Lower leg skin (tissue), 4 donors: ENCODE measurements around the gene CFDP1. TPM values are rescaled to one million over a fixed set of nuclear protein-coding genes. Genes with fewer than 3 reads are reported as not detected.
A peak's percentile ranks its signal among the peaks of the same experiment; 100 is the strongest.
"Not testable (repeated sequence)": the region's sequence is repeated elsewhere in the genome, so short reads cannot be mapped to it uniquely, and the experiment has no call there.

Source experiments
- DNase-seq, 2 donors: peaks; one replicate each; pipeline ENCODE4 v3.0.0-alpha.2; 2019; ENCODE audit warnings: low spot score in 2 of 2
- H3K4me3 ChIP-seq: fragments of 200-600 bp; sonication (generic); 2 replicates; pipeline ENCODE4 v1.5.1; 2017; ENCODE audit warnings: mild to moderate bottlenecking, low read depth; ENCODE audit not compliant: poor library complexity, severe bottlenecking
- POLR2A ChIP-seq, 2 donors: fragments of 450-650 bp; IDR thresholded peaks; one replicate each; pipeline ENCODE4 v1.6.1; 2016 to 2017; ENCODE audit warnings: antibody characterized with exemption in 2 of 2, mild to moderate bottlenecking in 1 of 2, moderate library complexity in 1 of 2
- WGBS, 2 donors: methylation state at CpG; one replicate each; pipeline ENCODE4 v1.1.5; 2018; 5-methylcytosine and 5-hydroxymethylcytosine counted together
- intact Hi-C: fragments of 100-400 bp; cut with DNase I; formaldehyde crosslinking; loops from one replicate; pipeline ENCODE4 v1.15.0; 2023; ENCODE audit warnings: low total_unique reads
- total RNA-seq, 4 donors: library from RNA; depleted of rRNA; stranded (reverse); fragments of >200 nt; gene quantifications; one replicate each; pipeline ENCODE4 v1.1.0, GENCODE V29; 2016
- TF ChIP-seq, protein P1 (sequence below), 3 donors: fragments of 450-650 bp; IDR thresholded peaks; one replicate each; pipeline ENCODE4 v1.5.1; 2016; ENCODE audit warnings: antibody characterized with exemption in 3 of 3, mild to moderate bottlenecking in 3 of 3, moderate library complexity in 2 of 3

Gene CFDP1
- total RNA-seq, 4 donors from 2014 or later = 43.1 to 52.3 (median 49.5) TPM

DNA sequence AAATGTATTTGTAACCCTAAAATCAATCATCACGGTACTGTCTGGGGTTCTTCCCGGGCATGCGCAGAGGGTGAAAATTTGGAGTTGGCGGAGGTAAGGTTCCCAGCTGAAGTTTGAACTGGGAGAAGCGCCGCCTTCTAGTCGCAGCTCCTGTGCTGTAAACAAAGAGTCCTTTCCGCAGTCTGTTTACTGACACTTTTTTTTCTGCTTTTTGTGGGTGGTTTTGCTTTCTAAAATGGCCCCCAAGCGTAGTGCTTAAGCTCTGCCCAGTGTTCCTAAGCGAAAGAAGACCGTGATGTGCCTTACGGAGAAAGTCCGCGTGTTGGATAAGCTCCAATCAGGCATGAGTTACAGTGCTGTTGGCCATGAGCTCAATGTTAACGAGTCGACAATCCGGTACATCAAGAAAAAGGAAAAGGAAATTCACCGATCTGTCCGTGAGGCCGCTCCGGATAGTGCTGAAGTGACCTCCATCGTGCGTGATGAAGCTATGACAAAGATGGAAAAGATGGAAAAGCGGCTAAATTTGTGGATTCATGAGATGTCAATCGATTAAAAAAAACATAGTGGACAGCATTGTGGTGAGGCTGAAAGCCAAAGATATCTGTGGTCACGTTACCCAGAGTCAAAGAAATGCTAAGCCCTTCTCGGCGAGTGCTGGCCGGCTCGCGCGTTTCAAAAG, 570 bp upstream of the CFDP1 start:
- intact Hi-C loops = no loop called here
- peak overlapping the region; percentile 87 for H3K4me3 ChIP-seq
- 1 to 4% methylated on average over 32 of the region's 32 CpGs for WGBS, 2 donors
- peak; percentile 82 to 89 for DNase-seq
- no peak for TF ChIP-seq POLR2A (IDR thresholded peaks at IDR 0.05)

- WGBS, 2 donors = 84 to 88% methylated on average over 11 of the region's 11 CpGs
- intact Hi-C loops = no loop called here
- TF ChIP-seq, protein P1, sequence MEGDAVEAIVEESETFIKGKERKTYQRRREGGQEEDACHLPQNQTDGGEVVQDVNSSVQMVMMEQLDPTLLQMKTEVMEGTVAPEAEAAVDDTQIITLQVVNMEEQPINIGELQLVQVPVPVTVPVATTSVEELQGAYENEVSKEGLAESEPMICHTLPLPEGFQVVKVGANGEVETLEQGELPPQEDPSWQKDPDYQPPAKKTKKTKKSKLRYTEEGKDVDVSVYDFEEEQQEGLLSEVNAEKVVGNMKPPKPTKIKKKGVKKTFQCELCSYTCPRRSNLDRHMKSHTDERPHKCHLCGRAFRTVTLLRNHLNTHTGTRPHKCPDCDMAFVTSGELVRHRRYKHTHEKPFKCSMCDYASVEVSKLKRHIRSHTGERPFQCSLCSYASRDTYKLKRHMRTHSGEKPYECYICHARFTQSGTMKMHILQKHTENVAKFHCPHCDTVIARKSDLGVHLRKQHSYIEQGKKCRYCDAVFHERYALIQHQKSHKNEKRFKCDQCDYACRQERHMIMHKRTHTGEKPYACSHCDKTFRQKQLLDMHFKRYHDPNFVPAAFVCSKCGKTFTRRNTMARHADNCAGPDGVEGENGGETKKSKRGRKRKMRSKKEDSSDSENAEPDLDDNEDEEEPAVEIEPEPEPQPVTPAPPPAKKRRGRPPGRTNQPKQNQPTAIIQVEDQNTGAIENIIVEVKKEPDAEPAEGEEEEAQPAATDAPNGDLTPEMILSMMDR (IDR thresholded peaks at IDR 0.05) = no peak
- no peak for TF ChIP-seq POLR2A (IDR thresholded peaks at IDR 0.05)
These were observed 3.5 kb downstream of the CFDP1 start for GRCh38 chr16:75429621-75430403.

GRCh38 chr16:75426524-75426923, 6.8 kb downstream of the CFDP1 start:
- 65 to 71% methylated on average over 2 of the region's 2 CpGs for WGBS, 2 donors
- DNase-seq, intact Hi-C loops, H3K4me3 ChIP-seq: not testable (repeated sequence)

More at GRCh38 chr16:75429621-75430403, 3.5 kb downstream of the CFDP1 start:
- no peak for DNase-seq
- no peak overlapping the region for H3K4me3 ChIP-seq

DNA sequence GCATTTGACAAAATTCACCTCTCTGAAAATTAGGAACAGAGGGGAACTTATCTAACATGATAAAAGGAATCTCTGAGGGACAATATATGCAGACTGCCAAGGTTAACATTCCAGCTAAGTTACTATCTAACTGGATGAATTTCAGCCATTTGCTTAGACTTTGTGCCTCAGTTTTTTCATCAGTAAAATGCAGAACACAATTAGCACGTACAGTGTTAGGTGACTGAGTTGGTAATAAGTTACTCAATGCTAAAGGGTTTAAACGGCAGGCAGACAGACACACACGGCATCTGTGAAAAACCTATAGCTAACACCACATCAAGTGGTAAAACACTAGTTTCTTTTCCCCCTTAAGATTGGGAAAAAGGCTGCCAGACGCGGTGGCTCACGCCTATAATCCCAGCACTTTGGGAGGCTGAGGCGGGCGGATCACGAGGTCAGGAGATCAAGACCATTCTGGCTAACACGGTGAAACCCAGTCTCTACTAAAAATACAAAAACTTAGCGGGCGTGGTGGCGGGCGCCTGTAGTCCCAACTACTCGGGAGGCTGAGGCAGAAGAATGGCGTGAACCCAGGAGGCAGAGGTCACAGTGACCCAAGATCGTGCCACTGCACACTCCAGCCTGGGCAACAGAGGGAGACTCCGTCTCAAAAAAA, 9.1 kb downstream of the CFDP1 start:
- H3K4me3 ChIP-seq, DNase-seq, intact Hi-C loops: not testable (repeated sequence)
- 89% methylated on average over 18 of the region's 18 CpGs for WGBS, 2 donors

GRCh38 chr16:75423723-75424104, 9.6 kb downstream of the CFDP1 start:
- TF ChIP-seq, protein P1 (IDR thresholded peaks at IDR 0.05) = no peak
- TF ChIP-seq POLR2A (IDR thresholded peaks at IDR 0.05) = no peak
- 74 to 81% methylated on average over 4 of the region's 4 CpGs for WGBS, 2 donors
- H3K4me3 ChIP-seq = no peak overlapping the region
- DNase-seq = no peak
- intact Hi-C loops = no loop called here

- TF ChIP-seq, protein P1 (IDR thresholded peaks at IDR 0.05) = no peak
- no peak for TF ChIP-seq POLR2A (IDR thresholded peaks at IDR 0.05)
- no peak for DNase-seq
- intact Hi-C loops = no loop called here
- no peak overlapping the region for H3K4me3 ChIP-seq
- WGBS, 2 donors = 89 to 100% methylated on average over 1 of the region's 1 CpG
These were observed 11.5 kb downstream of the CFDP1 start for GRCh38 chr16:75421820-75422126.
